ENCODE results near the gene ALDH1B1.

ALDH1B1 gene

DNA sequence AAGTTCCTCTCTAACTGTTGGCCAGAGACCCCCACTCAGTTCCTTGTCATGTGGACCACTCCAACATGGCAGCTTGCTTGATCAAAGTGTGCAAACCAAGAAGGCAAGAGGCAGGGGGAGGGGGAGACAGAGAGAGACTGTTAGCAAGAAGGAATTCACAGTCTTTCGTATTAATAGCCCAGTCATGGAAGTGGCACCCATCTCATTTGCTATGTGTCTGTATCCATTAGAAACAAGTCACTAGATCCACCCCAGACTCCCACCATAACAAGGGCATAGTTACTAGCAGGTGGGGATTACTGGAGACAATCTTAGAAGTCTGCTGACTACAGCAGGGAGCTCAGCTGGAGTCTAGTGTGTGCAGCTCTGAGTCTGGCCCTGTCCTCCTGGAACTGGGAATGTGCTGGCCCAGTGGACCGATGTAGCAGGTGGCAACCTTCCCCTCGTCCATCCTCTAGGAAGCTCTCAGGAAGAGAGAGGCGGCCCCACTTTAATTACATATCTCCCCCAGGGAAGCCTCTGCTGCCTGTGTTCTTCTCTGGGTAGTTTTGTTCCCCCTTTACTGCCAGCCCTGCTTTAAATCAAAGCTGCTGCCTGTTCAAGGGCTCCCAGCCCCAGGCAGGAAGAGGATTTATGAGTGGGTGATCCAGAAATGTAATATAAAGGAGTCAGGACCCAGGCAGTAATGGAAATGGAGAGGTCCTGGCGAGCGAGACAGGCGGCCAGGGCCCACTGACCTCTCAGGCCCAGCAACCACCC lies 47.8 kb upstream of the ALDH1B1 start:
- Histone ChIP-seq H3K4me1 (ENCODE audit: control insufficient read depth in 2 of 2, insufficient read depth in 1 of 2, low read depth in 1 of 2, low read length in 2 of 2) (peaks cover 7 to 17% of the 10 kb centered on the region in 2 donors), H3K23ac (ENCODE audit: low read depth, low read length, poor library complexity) (no peak overlapping the region), H3K27me3 (ENCODE audit: control insufficient read depth in 3 of 3, insufficient read depth in 3 of 3, low read depth in 1 of 3, low read length in 3 of 3) (peaks cover 0 to 16% (median 0%) of the 10 kb centered on the region in 3 experiments), H4K8ac (ENCODE audit: low read depth, low read length) (no peak overlapping the region), H2BK15ac (ENCODE audit: low read length) (peak overlapping the region; percentile 70), H2BK12ac (ENCODE audit: low read length) (no peak overlapping the region), H2BK120ac (ENCODE audit: low read depth, low read length) (no peak overlapping the region), H3K9ac (ENCODE audit: low read depth, low read length, poor library complexity) (no peak overlapping the region), H3K4me3 (ENCODE audit: low read length in 2 of 2) (no peak overlapping the region), H2AK5ac (ENCODE audit: low read depth, low read length) (no peak overlapping the region), H2AFZ (ENCODE audit: low read length) (no peak overlapping the region), H3K18ac (ENCODE audit: low read length) (no peak overlapping the region), H3K9me3 (replicated peaks in 1 of 2; ENCODE audit: control insufficient read depth in 2 of 2, insufficient read depth in 1 of 2, low read depth in 1 of 2, low read length in 2 of 2) (no peaks in the 10 kb centered on the region), H3K4me2 (ENCODE audit: insufficient read depth, low read length, poor library complexity, severe bottlenecking) (no peak overlapping the region), H3K36me3 (replicated peaks in 1 of 2; ENCODE audit: control insufficient read depth in 2 of 2, insufficient read depth in 2 of 2, low read length in 2 of 2) (no peaks in the 10 kb centered on the region), H3K79me1 (ENCODE audit: low read depth, low read length) (no peaks in the 10 kb centered on the region), H3K27ac (replicated peaks; ENCODE audit: low read length) (no peak overlapping the region), H3K14ac (ENCODE audit: low read length) (peak overlapping the region; percentile 11), H4K91ac (ENCODE audit: low read depth, low read length, poor library complexity) (no peak overlapping the region), H2BK5ac (ENCODE audit: low read length) (no peak overlapping the region), H3K4ac (ENCODE audit: low read length) (no peak overlapping the region)
- DNase-seq (ENCODE audit: low spot score) = no peak
- WGBS, 2 donors (ENCODE audit: extremely low coverage in 2 of 2, insufficient read length in 2 of 2, insufficient replicate concordance in 1 of 2) = no CpG with 5 or more reads among the region's 7 CpGs

DNA sequence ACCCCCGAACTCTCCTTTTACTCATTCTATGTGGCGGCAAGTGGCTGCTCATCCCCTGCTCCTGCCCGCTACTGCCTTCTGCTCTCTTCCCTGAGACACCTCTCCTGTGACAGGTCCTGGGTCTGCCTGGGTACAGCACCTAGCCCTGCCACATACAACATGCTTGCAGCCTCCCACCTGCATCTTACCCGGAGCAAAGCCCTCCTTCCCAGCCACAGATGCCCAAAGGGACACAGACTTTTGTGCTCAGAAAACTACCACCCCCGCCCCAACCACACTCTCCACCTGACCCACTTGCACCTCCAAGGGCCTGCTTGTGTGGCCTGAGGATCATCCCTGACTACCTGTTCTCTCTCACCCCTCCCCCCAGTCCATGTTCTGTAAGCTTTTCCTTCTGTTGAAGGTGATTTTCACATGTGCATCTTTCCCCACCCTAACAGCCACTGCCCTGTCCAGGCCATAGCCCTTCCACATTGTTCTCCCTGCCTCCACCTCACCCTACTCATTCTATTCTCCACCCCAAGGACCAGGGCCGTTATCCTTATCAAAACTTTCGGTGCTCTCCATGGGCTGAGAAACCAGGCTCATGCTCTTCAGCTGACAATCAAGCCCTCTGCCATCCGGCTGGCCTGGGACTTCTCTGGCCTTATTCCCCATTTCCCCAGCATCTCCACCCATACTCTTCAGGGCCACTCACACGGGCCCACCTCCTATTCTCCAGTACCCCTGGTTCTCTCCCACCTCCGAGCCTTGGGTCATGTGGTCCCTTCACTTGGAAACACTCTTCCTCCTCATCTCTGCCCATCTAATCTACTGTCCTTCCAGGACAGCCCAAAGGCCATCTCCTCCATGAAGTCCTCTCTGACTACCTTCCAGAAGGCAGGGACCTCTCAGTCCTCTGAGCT lies 46.4 kb upstream of the ALDH1B1 start:
- DNase-seq (ENCODE audit: low spot score) = no peak
- no peak overlapping the region for H3K4me2 ChIP-seq (ENCODE audit: insufficient read depth, low read length, poor library complexity, severe bottlenecking)
- no peaks in the 10 kb centered on the region for H3K79me1 ChIP-seq (ENCODE audit: low read depth, low read length)
- no peak overlapping the region for H3K27ac ChIP-seq (replicated peaks; ENCODE audit: low read length)
- no peak overlapping the region for H2AFZ ChIP-seq (ENCODE audit: low read length)
- no peak overlapping the region for H4K91ac ChIP-seq (ENCODE audit: low read depth, low read length, poor library complexity)
- peak overlapping the region; percentile 57 for H2AK5ac ChIP-seq (ENCODE audit: low read depth, low read length)
- H2BK15ac ChIP-seq (ENCODE audit: low read length) = peak overlapping the region; percentile 29
- H3K9me3 ChIP-seq (replicated peaks in 1 of 2; ENCODE audit: control insufficient read depth in 2 of 2, insufficient read depth in 1 of 2, low read depth in 1 of 2, low read length in 2 of 2) = no peaks in the 10 kb centered on the region
- H3K27me3 ChIP-seq (ENCODE audit: control insufficient read depth in 3 of 3, insufficient read depth in 3 of 3, low read depth in 1 of 3, low read length in 3 of 3) = peaks cover 0 to 16% (median 0%) of the 10 kb centered on the region in 3 experiments
- no peak overlapping the region for H3K9ac ChIP-seq (ENCODE audit: low read depth, low read length, poor library complexity)
- H3K23ac ChIP-seq (ENCODE audit: low read depth, low read length, poor library complexity) = no peak overlapping the region
- H3K14ac ChIP-seq (ENCODE audit: low read length) = no peak overlapping the region
- H3K4me3 ChIP-seq (ENCODE audit: low read length in 2 of 2) = no peak overlapping the region
- H3K4me1 ChIP-seq (ENCODE audit: control insufficient read depth in 2 of 2, insufficient read depth in 1 of 2, low read depth in 1 of 2, low read length in 2 of 2) = peaks cover 7 to 17% of the 10 kb centered on the region in 2 donors
- H2BK12ac ChIP-seq (ENCODE audit: low read length) = no peak overlapping the region
- no peak overlapping the region for H2BK5ac ChIP-seq (ENCODE audit: low read length)
- no peak overlapping the region for H3K4ac ChIP-seq (ENCODE audit: low read length)
- no CpG with 5 or more reads among the region's 10 CpGs for WGBS, 2 donors (ENCODE audit: extremely low coverage in 2 of 2, insufficient read length in 2 of 2, insufficient replicate concordance in 1 of 2)
- peak overlapping the region; percentile 46 for H3K18ac ChIP-seq (ENCODE audit: low read length)
- no peak overlapping the region for H4K8ac ChIP-seq (ENCODE audit: low read depth, low read length)
- H3K36me3 ChIP-seq (replicated peaks in 1 of 2; ENCODE audit: control insufficient read depth in 2 of 2, insufficient read depth in 2 of 2, low read length in 2 of 2) = no peaks in the 10 kb centered on the region
- H2BK120ac ChIP-seq (ENCODE audit: low read depth, low read length) = peak overlapping the region; percentile 26

DNA sequence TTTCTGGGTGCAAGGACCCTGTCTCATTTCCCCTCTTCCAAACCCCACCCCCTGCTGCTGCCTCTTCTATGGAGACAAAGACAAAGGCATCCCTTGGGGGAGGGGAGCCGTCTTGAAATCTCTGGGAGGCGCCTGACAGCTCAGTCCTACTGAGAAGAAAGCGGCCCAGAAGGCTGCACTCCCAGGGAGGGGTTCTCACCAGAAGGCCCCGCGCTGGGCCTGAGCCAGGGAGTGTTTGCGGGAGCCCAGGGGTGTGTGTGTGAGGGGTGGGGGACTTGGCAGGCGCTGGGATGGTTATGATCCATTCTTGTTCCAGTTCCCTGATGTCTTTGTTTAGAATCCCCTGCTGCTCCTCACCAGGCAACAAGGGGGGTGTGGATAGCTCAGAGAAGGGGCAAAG lies 45.7 kb upstream of the ALDH1B1 start:
- H3K4me3 ChIP-seq (ENCODE audit: low read length in 2 of 2) = no peak overlapping the region
- no peak overlapping the region for H3K27ac ChIP-seq (replicated peaks; ENCODE audit: low read length)

DNA sequence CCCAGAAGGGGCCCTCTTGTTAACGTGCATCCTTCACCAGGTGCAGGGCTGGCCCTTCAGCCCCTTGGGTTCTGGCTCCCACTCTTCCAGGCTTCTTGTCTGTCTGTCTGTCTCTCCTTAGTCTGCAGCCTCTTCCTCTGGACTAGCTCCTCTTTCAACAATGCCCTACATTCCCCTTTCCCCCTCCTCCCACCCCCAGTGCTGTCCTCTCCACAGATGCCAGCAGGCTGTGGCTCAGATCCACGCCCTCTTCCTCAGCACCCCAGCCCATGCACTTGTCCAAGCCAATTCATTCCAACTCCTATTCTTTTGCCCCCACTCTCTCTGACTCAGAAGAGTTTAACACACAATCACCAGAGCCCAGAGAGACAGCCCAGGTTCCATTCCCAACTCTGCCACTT lies 45.2 kb upstream of the ALDH1B1 start:
- Histone ChIP-seq H3K14ac (ENCODE audit: low read length) (no peak overlapping the region), H3K4me3 (ENCODE audit: low read length in 2 of 2) (no peak overlapping the region), H2BK5ac (ENCODE audit: low read length) (no peak overlapping the region), H2BK120ac (ENCODE audit: low read depth, low read length) (peak overlapping the region; percentile 95), H2BK12ac (ENCODE audit: low read length) (no peak overlapping the region), H3K23ac (ENCODE audit: low read depth, low read length, poor library complexity) (no peak overlapping the region), H3K4me1 (ENCODE audit: control insufficient read depth in 2 of 2, insufficient read depth in 1 of 2, low read depth in 1 of 2, low read length in 2 of 2) (peaks cover 7 to 17% of the 10 kb centered on the region in 2 donors), H3K4me2 (ENCODE audit: insufficient read depth, low read length, poor library complexity, severe bottlenecking) (no peak overlapping the region), H3K27ac (replicated peaks; ENCODE audit: low read length) (no peak overlapping the region), H4K8ac (ENCODE audit: low read depth, low read length) (no peak overlapping the region), H2AK5ac (ENCODE audit: low read depth, low read length) (no peak overlapping the region), H4K91ac (ENCODE audit: low read depth, low read length, poor library complexity) (no peak overlapping the region), H2AFZ (ENCODE audit: low read length) (peak overlapping the region; percentile 50), H3K9ac (ENCODE audit: low read depth, low read length, poor library complexity) (no peak overlapping the region), H3K27me3 (ENCODE audit: control insufficient read depth in 3 of 3, insufficient read depth in 3 of 3, low read depth in 1 of 3, low read length in 3 of 3) (peaks cover 0 to 16% (median 0%) of the 10 kb centered on the region in 3 experiments), H2BK15ac (ENCODE audit: low read length) (peak overlapping the region; percentile 41), H3K9me3 (replicated peaks in 1 of 2; ENCODE audit: control insufficient read depth in 2 of 2, insufficient read depth in 1 of 2, low read depth in 1 of 2, low read length in 2 of 2) (no peaks in the 10 kb centered on the region), H3K4ac (ENCODE audit: low read length) (no peak overlapping the region), H3K36me3 (replicated peaks in 1 of 2; ENCODE audit: control insufficient read depth in 2 of 2, insufficient read depth in 2 of 2, low read length in 2 of 2) (no peaks in the 10 kb centered on the region), H3K18ac (ENCODE audit: low read length) (peak overlapping the region; percentile 86), H3K79me1 (ENCODE audit: low read depth, low read length) (no peaks in the 10 kb centered on the region)
- WGBS, 2 donors (ENCODE audit: extremely low coverage in 2 of 2, insufficient read length in 2 of 2, insufficient replicate concordance in 1 of 2) = no CpG with 5 or more reads among the region's 2 CpGs
- DNase-seq (ENCODE audit: low spot score) = no peak

More for the DNA sequence above, 45.7 kb upstream of the ALDH1B1 start:
- Histone ChIP-seq H2AFZ (ENCODE audit: low read length) (peak overlapping the region; percentile 50), H2BK15ac (ENCODE audit: low read length) (peak overlapping the region; percentile 41), H2BK120ac (ENCODE audit: low read depth, low read length) (peak overlapping the region; percentile 95), H3K18ac (ENCODE audit: low read length) (peak overlapping the region; percentile 86), H3K79me1 (ENCODE audit: low read depth, low read length) (no peaks in the 10 kb centered on the region), H3K9ac (ENCODE audit: low read depth, low read length, poor library complexity) (no peak overlapping the region), H3K14ac (ENCODE audit: low read length) (no peak overlapping the region), H3K36me3 (replicated peaks in 1 of 2; ENCODE audit: control insufficient read depth in 2 of 2, insufficient read depth in 2 of 2, low read length in 2 of 2) (no peaks in the 10 kb centered on the region), H3K23ac (ENCODE audit: low read depth, low read length, poor library complexity) (no peak overlapping the region), H4K91ac (ENCODE audit: low read depth, low read length, poor library complexity) (no peak overlapping the region), H3K4me2 (ENCODE audit: insufficient read depth, low read length, poor library complexity, severe bottlenecking) (no peak overlapping the region), H2AK5ac (ENCODE audit: low read depth, low read length) (no peak overlapping the region), H2BK5ac (ENCODE audit: low read length) (no peak overlapping the region), H3K4ac (ENCODE audit: low read length) (no peak overlapping the region), H4K8ac (ENCODE audit: low read depth, low read length) (no peak overlapping the region), H3K9me3 (replicated peaks in 1 of 2; ENCODE audit: control insufficient read depth in 2 of 2, insufficient read depth in 1 of 2, low read depth in 1 of 2, low read length in 2 of 2) (no peaks in the 10 kb centered on the region), H2BK12ac (ENCODE audit: low read length) (no peak overlapping the region), H3K27me3 (ENCODE audit: control insufficient read depth in 3 of 3, insufficient read depth in 3 of 3, low read depth in 1 of 3, low read length in 3 of 3) (peaks cover 0 to 16% (median 0%) of the 10 kb centered on the region in 3 experiments), H3K4me1 (ENCODE audit: control insufficient read depth in 2 of 2, insufficient read depth in 1 of 2, low read depth in 1 of 2, low read length in 2 of 2) (peaks cover 7 to 17% of the 10 kb centered on the region in 2 donors)
- no CpG with 5 or more reads among the region's 7 CpGs for WGBS, 2 donors (ENCODE audit: extremely low coverage in 2 of 2, insufficient read length in 2 of 2, insufficient replicate concordance in 1 of 2)
- no peak for DNase-seq (ENCODE audit: low spot score)
